Naive thymus-derived CD4-positive, alpha-beta T cell (primary cell): Measurements from ENCODE around the gene TEX30. TPM values are rescaled to one million over a fixed set of nuclear protein-coding genes. Genes with fewer than 3 reads are reported as not detected.

ENCODE experiments used
- ATAC-seq: fragments of 150-1000 bp; cut with Tn5 transposase; 2 replicates; pipeline ENCODE4 v1.10.0; 2021; ENCODE audit warnings: mild to moderate bottlenecking, moderate library complexity
- CTCF ChIA-PET: fragments of 350-600 bp; sonication (Branson Sonifier 250); formaldehyde crosslinking; loops from one replicate; lab custom pipeline; 2021; ENCODE audit warnings: antibody characterized with exemption; lab: Charles Lee
- POLR2A ChIA-PET: fragments of 350-600 bp; sonication (Branson Sonifier 250); formaldehyde crosslinking; loops from one replicate; lab custom pipeline; 2021; ENCODE audit warnings: antibody characterized with exemption, inconsistent platforms; lab: Charles Lee
- DNase-seq, 9 donors: peaks; one replicate each; pipeline versions ENCODE4 v3.0.0 to v3.0.0-alpha.2; 2020 to 2022; ENCODE audit warnings: mixed read lengths in 1 of 9
- H3K27ac ChIP-seq: one replicate; pipeline ENCODE4 v1.7.0; 2013; ENCODE audit warnings: mild to moderate bottlenecking, low read depth, low read length, moderate library complexity
- H3K27me3 ChIP-seq, 2 donors: one replicate each; pipeline ENCODE4 v1.7.0; 2013; ENCODE audit warnings: low read length in 2 of 2, mild to moderate bottlenecking in 2 of 2, moderate library complexity in 2 of 2; ENCODE audit not compliant: control insufficient read depth in 2 of 2, insufficient read depth in 2 of 2
- H3K36me3 ChIP-seq, 3 experiments: 1 replicate in 2 of 3; 2 replicates in 1 of 3; pipeline ENCODE4 v1.7.0; 2013; ENCODE audit warnings: low read length in 3 of 3, mild to moderate bottlenecking in 3 of 3, moderate library complexity in 1 of 3; ENCODE audit not compliant: insufficient read depth in 3 of 3, control insufficient read depth in 2 of 3
- H3K4me1 ChIP-seq, 2 donors: one replicate each; pipeline ENCODE4 v1.7.0; 2013; ENCODE audit warnings: low read length in 2 of 2, mild to moderate bottlenecking in 2 of 2, moderate library complexity in 1 of 2; ENCODE audit not compliant: control insufficient read depth in 2 of 2, insufficient read depth in 2 of 2
- H3K4me3 ChIP-seq: 2 replicates; pipeline ENCODE4 v1.7.0; 2013; ENCODE audit warnings: mild to moderate bottlenecking, low read length
- H3K9me3 ChIP-seq, 3 experiments: 1 replicate in 2 of 3; 2 replicates in 1 of 3; pipeline ENCODE4 v1.7.0; 2013; ENCODE audit warnings: low read length in 3 of 3; ENCODE audit not compliant: control insufficient read depth in 2 of 3
- H3K27ac Mint-ChIP-seq, 9 donors: one replicate each; pipeline ENCODE4 v1.8.0; 2020 to 2022; ENCODE audit warnings: mixed read lengths in 9 of 9, mild to moderate bottlenecking in 8 of 9, moderate library complexity in 5 of 9, inconsistent platforms in 2 of 9
- H3K27me3 Mint-ChIP-seq, 5 donors: one replicate each; pipeline ENCODE4 v1.8.0; 2021 to 2022; ENCODE audit warnings: mixed read lengths in 5 of 5, mild to moderate bottlenecking in 1 of 5
- H3K36me3 Mint-ChIP-seq, 5 donors: one replicate each; pipeline ENCODE4 v1.8.0; 2020 to 2022; ENCODE audit warnings: mixed read lengths in 5 of 5, mild to moderate bottlenecking in 3 of 5, inconsistent platforms in 1 of 5
- H3K4me1 Mint-ChIP-seq, 7 donors: one replicate each; pipeline ENCODE4 v1.8.0; 2020 to 2022; ENCODE audit warnings: mixed read lengths in 7 of 7, mild to moderate bottlenecking in 3 of 7, inconsistent platforms in 1 of 7
- H3K4me3 Mint-ChIP-seq, 10 donors: one replicate each; pipeline ENCODE4 v1.8.0; 2020 to 2022; ENCODE audit warnings: mild to moderate bottlenecking in 10 of 10, mixed read lengths in 10 of 10, moderate library complexity in 6 of 10, inconsistent platforms in 2 of 10
- H3K9me3 Mint-ChIP-seq, 11 donors: one replicate each; pipeline ENCODE4 v1.8.0; 2020 to 2022; ENCODE audit warnings: mixed read lengths in 11 of 11, mild to moderate bottlenecking in 4 of 11, inconsistent platforms in 1 of 11, moderate library complexity in 1 of 11
- intact Hi-C, 2 donors: fragments of 100-400 bp; cut with micrococcal nuclease; formaldehyde crosslinking; loops; one replicate each; pipeline ENCODE4 v1.15.1; 2023
- polyA plus RNA-seq, 2 donors: library from polyadenylated mRNA; unstranded; fragments of 300-500 nt; fragmentation: Illumina TruSeq; gene quantifications; one replicate each; pipeline ENCODE4 v1.2.3, GENCODE V29; 2021
- total RNA-seq, 6 experiments: library from RNA in 5 of 6; stranded (reverse) in 5 of 6; gene quantifications; 1 replicate in 5 of 6; 2 replicates in 1 of 6; pipeline ENCODE4 v1.2.3 and lab custom pipeline; 2021 to 2026

The TEX30 gene
- total and polyA plus RNA-seq, 7 experiments from 2014 or later, result 3.7 to 30.8 (median 8.7) TPM

GRCh38 chr13:102718746-102719145 is 54.8 kb downstream of the TEX30 start:
- no peak for ATAC-seq

More at GRCh38 chr13:102718746-102719145, 54.8 kb downstream of the TEX30 start:
- no peaks in the 10 kb centered on the region for H3K4me1 ChIP-seq
- no peaks in the 10 kb centered on the region for H3K36me3 ChIP-seq
- no peak overlapping the region for H3K27ac ChIP-seq
- Mint-ChIP-seq H3K9me3 (peaks cover 0 to 1% (median 0%) of the 10 kb centered on the region in 11 donors), H3K27ac (no peak overlapping the region), H3K36me3 (peaks cover 0 to 7% (median 0%) of the 10 kb centered on the region in 5 donors), H3K27me3 (peaks cover 4 to 31% (median 9%) of the 10 kb centered on the region in 5 donors), H3K4me3 (no peak overlapping the region), H3K4me1 (no peaks in the 10 kb centered on the region)
- H3K4me3 ChIP-seq, result no peak overlapping the region
- POLR2A ChIA-PET, result no interaction called here
- no peaks in the 10 kb centered on the region for H3K27me3 ChIP-seq
- CTCF ChIA-PET, result no interaction called here
- DNase-seq, result no peak
- intact Hi-C loops, result no loop called here
- H3K9me3 ChIP-seq, result no peaks in the 10 kb centered on the region

Other genes starting within 250 kb of the TEX30 start
- gene TPP2, start 176.8 kb downstream of the TEX30 start, total RNA-seq, result 100 to 1,000 TPM in 4 of 5 experiments, 10 to 100 TPM in 1; 92.1 to 158 (median 119) TPM
- gene TPP2, start 176.8 kb downstream of the TEX30 start, polyA plus RNA-seq, result 10 to 100 TPM; 49.4 to 63.5 TPM
- gene METTL21C, start 78.7 kb downstream of the TEX30 start, total RNA-seq, result not detected
- not detected for gene METTL21C, start 78.7 kb downstream of the TEX30 start, polyA plus RNA-seq
- 10 to 100 TPM in 1 of 5 experiments, under 1 TPM in 4; 0.19 to 10.4 (median 0.40) TPM for gene POGLUT2, start 25.2 kb upstream of the TEX30 start, total RNA-seq
- gene POGLUT2, start 25.2 kb upstream of the TEX30 start, polyA plus RNA-seq, result not detected
- gene BIVM, start 25.3 kb upstream of the TEX30 start, total RNA-seq, result 10 to 100 TPM in 1 of 5 experiments, 1 to 10 TPM in 4; 3.7 to 31.2 (median 4.9) TPM
- gene BIVM, start 25.3 kb upstream of the TEX30 start, polyA plus RNA-seq, result 1 to 10 TPM; 2.6 to 4.0 TPM
- 100 to 1,000 TPM in 3 of 5 experiments, 10 to 100 TPM in 2; 79.6 to 158 (median 123) TPM for gene ERCC5, start 72.2 kb upstream of the TEX30 start, total RNA-seq
- gene ERCC5, start 72.2 kb upstream of the TEX30 start, polyA plus RNA-seq, result 10 to 100 TPM; 48.6 to 62.9 TPM